ENCODE results near the gene ZNF423.

DNA sequence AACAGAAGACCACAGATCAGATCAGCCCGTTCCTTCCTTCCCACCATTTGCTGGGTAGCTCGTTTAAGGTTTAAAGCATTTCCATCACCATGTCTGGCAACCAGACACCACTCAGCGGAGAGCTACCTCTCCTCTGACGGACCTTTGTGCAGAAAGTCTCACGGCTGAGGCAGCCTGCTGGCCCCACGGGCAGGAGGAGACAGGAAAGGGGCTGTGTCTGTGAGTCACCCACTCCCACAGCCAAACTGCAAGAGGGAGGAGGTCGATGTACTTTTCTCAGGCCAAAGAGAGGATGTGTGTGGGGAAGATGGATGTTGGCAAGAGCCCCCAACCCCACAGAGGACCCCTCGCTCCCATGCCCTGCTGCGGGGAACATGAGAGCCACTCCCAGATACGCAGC is 92.1 kb downstream of the ZNF423 start:
- TF ChIP-seq, protein P1, sequence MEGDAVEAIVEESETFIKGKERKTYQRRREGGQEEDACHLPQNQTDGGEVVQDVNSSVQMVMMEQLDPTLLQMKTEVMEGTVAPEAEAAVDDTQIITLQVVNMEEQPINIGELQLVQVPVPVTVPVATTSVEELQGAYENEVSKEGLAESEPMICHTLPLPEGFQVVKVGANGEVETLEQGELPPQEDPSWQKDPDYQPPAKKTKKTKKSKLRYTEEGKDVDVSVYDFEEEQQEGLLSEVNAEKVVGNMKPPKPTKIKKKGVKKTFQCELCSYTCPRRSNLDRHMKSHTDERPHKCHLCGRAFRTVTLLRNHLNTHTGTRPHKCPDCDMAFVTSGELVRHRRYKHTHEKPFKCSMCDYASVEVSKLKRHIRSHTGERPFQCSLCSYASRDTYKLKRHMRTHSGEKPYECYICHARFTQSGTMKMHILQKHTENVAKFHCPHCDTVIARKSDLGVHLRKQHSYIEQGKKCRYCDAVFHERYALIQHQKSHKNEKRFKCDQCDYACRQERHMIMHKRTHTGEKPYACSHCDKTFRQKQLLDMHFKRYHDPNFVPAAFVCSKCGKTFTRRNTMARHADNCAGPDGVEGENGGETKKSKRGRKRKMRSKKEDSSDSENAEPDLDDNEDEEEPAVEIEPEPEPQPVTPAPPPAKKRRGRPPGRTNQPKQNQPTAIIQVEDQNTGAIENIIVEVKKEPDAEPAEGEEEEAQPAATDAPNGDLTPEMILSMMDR (IDR thresholded peaks at IDR 0.05), result no peak
- no peak for TF ChIP-seq POLR2AphosphoS5 (IDR thresholded peaks at IDR 0.05; ENCODE audit: low read depth, low read length)
